Measurements from ENCODE around the gene ATP11B.

Gene ATP11B

DNA sequence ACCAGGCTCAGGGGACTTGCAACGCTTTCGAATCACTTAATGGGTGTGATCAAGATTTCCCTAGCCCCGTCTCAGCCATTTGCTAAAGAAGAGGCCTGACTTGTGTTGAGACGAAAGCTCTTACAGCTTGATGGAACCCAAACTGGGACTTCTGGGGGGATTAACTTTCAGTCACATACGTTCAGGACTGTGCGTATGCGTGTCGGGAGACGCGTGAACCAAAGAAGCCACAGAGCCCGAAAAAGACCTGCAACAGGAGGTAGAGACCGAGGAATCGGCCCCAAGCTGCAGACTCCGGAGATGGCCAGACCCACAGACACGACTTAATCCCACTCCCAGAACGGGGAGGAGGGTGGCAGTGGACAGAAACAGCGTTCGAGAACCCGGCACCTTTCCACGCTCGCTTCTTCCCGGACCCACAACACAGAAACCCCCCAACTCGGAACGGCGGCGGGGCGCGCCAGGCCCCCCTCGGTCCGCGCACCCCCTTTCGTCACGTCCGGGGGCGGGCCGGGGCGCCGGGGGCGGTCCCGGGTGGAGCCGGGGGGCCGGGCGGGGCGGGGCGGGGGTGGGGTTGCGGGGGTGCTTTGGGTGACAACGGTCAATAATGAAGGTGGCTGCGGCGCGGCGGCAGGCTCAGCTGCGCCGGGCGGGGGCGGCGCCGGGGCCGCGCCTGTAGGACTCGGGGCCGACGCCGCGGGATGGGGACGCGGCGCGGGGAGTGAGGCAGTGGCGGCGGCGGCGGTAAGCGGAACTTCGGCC lies at the start of gene ATP11B:
TSS of gene ATP11B (plus strand) at position 604 of the 762 bp plus-strand sequence. CDS start 256 bp downstream, outside the sequence.
- FAIRE-seq: peak; percentile 75

DNA sequence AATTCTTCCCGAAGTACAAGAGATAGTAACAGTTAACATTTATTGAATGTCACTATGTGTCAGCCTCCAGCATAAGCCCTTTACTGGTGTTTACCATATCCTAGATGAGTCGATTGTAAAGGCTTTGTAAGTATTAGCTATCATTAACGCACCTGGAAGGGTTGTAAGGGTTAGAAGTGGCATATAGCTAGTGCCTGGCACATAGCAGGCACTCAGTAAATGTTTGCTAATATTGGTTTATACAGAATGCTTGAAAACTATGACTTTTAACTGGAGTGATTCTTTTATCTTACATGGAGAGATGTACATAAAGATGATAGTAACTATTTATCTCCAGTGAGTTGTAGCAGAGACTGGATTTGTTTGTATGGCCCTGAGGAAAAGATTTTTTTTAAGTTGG lies 46.3 kb upstream of the ATP11B start:
- DNase-seq (ENCODE audit: extremely low spot score, insufficient read length, low read depth): no peak

More for the DNA sequence above, at the start of gene ATP11B:
- peak; percentile 76 for DNase-seq (ENCODE audit: extremely low spot score, insufficient read length, low read depth)

DNA sequence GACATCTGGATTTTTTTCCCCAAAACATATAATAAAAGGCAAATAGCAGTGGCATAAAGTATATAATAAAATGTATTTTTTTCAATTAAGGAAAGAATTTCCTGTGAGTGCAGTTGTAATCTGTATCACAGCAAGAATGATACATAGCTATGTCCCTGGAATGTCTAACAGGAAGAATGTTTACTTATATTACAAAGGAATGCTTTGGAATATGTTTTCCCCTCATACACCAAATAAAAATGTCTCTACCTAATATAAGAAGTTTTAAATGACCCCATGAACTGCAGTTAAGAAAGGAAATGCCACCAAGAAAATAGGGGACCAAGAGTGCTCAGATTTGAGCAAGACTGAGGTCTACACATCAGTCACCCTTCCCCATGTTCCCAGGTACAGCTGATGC lies 38.0 kb upstream of the ATP11B start:
- FAIRE-seq: no peak
- DNase-seq (ENCODE audit: extremely low spot score, insufficient read length, low read depth): no peak

More for the DNA sequence above, 46.3 kb upstream of the ATP11B start:
- no peak for FAIRE-seq

DNA sequence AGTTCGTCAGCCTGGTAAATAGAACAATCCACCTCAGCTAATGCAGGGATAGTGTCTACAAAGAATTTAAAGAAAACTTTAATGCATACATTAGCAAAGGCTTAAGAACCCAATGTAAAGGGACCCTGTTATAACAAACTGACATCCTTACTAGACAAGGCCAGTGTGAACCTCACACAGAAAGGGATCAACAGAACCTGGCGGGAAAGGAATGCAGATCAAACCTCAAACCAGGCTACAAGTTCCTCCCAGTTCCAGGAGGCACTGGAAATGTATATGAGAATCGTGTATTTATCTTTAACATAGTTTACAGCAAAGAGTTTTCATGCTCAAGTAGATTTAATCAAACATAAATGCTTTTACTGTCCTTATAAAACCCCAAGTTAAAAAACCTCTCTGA lies 37.6 kb upstream of the ATP11B start:
- no peak for FAIRE-seq
- no peak for DNase-seq (ENCODE audit: extremely low spot score, insufficient read length, low read depth)

DNA sequence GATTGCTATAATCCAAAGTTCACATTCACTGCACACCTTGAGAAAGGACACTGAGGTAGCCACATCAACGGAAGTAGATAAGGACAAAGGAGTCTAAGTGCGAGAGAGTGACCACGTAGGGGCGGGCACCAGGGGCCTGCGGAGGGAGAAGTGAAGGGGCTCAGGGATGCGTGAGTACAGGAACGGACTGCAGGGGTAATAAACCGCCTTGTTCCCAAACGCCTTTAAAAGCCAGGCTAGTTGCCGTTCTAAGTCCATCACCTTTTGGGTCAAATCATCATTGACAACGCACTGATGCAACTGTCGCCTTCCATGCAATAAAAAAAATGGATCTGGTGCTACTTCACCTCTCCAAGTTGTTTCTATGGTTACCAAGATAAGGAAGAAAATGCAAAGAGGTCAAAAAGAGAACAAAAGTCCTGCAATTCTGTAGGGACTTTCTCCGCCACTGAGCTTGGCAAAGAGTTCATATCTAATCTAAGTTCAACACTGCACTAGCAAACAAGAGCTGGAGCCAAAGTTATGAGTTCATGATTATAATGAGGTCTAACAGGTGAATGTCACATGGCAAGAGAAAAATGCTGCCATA lies 32.6 kb upstream of the ATP11B start:
- FAIRE-seq: peak; percentile 41

DNA sequence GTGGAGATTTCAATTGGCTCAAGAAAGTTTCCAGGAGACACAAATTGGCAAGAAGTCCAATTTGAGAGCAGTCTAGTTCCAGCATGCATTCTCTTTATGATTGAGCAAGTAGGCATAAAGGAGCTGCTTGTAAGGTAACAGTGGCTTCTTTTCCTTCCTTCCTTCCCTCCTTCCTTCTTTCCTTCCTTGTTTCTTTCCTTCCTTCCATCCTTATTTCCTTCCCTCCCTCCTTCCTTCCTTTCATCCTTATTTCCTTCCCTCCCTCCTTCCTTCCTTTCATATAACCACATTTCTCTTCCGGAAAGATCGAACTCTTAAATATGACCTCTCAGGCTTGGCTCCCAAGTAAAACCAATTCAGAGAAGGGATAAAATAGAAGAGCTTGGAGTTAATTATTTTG lies 29.4 kb upstream of the ATP11B start:
- no peak for DNase-seq (ENCODE audit: extremely low spot score, insufficient read length, low read depth)
- no peak for FAIRE-seq

More for the DNA sequence above, 32.6 kb upstream of the ATP11B start:
- DNase-seq (ENCODE audit: extremely low spot score, insufficient read length, low read depth): no peak

DNA sequence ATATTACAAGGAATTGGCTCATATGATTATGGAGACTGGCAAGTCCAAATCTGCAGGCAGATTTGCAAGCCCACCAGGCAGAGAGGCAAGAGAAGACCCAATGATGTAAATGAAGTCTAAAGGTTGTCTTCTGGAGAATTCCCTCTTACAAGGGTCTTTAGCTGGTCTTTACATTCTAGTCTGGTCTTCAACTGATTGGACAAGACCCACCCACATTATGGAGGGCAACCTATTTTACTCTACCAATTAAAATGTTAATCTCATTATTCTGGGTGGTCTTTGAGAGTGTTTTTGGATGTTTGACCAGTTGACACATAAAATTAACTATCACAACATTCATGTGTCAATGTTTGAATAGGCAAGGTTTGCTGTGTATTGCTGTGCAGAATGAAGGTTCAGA lies 28.0 kb upstream of the ATP11B start:
- FAIRE-seq (no peak), DNase-seq (ENCODE audit: extremely low spot score, insufficient read length, low read depth) (no peak)

DNA sequence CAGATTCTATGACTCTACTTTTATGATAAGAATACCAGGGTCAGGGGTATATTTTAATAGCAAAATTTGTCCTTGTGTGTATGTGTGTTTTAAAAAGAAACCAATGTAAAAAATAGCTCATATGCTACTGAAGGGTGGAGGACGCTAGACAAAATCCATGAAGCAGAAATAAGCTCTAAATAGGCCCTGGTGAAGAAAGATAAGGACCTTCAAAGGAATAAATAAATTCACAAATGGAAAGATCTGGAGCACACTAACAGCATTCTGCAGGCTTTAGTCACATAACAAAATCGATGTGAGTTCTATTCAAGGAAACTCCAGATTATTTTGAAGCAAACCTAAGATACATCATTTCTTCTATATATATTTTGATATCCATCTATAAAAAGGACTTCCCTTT lies 27.2 kb upstream of the ATP11B start:
- DNase-seq (ENCODE audit: extremely low spot score, insufficient read length, low read depth): no peak
- no peak for FAIRE-seq

DNA sequence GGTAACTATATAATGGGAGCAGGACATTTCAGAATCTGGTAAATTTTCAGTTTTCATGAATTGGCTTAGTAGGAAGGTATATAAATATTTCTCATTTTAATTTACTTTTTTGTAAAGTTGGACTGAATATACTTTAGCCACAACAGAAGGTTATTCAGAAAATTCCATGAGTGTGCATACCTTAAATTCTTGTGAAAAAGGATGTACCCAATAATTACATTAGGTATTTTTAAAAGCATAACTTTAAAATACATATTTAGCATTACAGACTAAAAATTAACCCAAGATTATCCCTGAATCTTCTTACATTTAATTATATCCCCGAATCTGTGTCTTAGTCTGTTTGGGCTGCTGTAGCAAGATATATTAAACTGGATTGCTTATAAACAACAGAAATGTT lies 24.9 kb upstream of the ATP11B start:
- FAIRE-seq: no peak
- DNase-seq (ENCODE audit: extremely low spot score, insufficient read length, low read depth): no peak

DNA sequence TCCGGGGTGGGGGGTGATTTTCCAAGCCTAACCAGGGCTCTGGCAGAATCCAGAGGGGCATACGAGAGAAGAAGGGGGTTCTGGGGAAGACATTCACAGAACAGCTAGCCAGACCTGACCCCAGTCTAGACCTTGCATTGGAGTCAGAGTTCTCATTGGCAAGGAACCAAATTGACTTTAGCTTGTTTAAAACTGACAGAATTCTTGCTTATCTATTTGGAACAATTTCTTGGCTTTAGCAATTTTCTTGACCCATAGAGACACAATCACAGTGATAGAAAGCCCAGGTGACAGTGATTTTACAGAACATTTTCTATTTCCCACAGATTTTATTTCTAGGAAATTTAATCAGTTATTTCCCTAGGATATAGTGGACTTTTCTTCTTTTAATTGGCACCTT lies 23.6 kb upstream of the ATP11B start:
- DNase-seq (ENCODE audit: extremely low spot score, insufficient read length, low read depth) (no peak), FAIRE-seq (no peak)

DNA sequence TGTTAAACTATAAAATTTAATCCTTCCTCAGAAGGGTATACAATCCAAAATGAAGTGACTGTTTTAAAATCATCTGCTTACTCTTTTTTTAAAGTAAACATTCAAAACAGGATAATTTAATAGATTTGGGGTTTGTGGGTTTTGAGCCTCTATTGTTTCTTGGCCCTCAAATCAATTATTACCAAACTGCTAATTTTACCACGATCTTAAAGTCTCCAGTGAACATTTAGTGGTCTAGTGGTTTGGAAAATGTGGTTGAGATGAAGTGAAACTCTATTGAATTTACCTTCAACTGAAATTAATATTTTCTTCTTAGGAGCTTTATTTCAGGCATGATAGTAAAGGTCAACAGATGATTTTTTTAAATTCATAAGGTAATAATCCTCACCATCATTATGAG lies 11.2 kb upstream of the ATP11B start:
- FAIRE-seq (peak; percentile 70), DNase-seq (ENCODE audit: extremely low spot score, insufficient read length, low read depth) (no peak)

DNA sequence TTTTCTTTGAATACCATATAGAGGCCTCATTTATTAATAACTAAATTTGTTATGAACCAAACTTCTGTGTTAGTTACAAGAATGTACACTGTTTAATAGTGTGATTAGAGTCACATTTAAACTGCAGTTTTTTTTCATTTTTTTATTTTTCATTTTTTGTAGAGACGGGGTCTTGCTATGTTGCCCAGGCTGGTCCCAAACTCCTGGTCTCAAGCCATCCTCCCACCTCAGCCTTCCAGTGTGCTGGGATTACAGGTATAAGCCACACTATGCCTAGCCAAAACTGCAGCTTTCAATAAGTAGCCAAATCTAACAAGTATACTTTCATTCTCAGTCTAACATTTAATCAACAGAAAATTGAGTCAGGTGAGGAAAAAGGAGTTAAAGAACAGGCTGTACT lies 10.2 kb upstream of the ATP11B start:
- FAIRE-seq (no peak), DNase-seq (ENCODE audit: extremely low spot score, insufficient read length, low read depth) (no peak)

DNA sequence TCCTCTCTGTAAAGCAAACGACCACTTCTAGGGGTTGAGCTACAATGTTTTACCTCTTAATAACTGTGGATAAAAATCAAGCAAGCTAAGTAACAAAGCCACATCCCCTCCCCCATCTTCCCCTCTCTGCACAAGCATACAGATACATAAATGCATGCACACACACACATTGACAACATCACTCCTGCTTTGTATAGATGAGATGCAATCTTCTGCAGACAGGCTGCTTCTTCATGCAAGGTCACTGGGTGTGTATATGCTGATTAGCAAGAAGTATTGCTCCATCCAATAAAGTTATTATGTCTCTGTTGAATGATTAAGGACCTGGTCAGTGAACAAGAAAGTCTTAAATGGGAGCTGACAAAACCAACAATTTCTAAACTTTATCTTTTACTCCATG lies 8.8 kb upstream of the ATP11B start:
- DNase-seq (ENCODE audit: extremely low spot score, insufficient read length, low read depth) (no peak), FAIRE-seq (no peak)

DNA sequence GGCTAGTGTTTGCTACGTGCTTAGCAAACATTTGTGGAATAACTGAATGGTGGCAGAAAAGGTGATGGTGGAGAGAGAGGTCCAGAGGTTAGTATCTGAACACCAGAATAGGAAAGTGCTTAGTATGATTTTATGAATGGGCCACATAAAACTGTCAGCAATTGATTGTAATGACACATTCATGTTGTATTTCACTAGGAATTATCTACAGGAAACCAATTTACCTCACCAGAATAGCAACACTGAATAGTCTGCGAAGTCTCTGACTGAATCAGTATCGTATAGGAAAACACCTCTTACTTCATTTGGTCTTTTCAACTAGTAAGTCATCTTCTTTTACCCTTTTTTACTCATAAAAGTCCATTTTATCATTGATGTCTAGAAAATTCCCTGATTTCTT lies 8.2 kb upstream of the ATP11B start:
- DNase-seq (ENCODE audit: extremely low spot score, insufficient read length, low read depth): no peak
- FAIRE-seq: peak; percentile 21

DNA sequence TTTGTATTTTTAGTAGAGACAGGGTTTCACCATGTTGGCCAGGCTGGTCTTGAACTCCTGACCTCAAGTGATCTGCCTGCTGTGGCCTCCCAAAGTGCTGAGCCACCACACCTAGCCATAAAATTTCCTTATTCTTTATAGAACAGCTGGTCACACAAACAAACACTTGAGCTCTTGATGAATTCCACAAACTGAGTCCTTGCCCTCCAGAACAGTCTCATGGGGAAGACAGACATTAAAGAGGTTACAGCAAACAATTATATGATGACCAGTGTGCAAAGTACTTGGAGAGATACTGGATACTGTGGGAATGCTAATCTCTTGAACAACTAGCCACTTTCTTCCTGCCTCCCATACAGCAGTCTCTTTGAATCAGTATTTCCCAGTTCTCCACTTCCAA lies 7.5 kb upstream of the ATP11B start:
- FAIRE-seq: no peak

DNA sequence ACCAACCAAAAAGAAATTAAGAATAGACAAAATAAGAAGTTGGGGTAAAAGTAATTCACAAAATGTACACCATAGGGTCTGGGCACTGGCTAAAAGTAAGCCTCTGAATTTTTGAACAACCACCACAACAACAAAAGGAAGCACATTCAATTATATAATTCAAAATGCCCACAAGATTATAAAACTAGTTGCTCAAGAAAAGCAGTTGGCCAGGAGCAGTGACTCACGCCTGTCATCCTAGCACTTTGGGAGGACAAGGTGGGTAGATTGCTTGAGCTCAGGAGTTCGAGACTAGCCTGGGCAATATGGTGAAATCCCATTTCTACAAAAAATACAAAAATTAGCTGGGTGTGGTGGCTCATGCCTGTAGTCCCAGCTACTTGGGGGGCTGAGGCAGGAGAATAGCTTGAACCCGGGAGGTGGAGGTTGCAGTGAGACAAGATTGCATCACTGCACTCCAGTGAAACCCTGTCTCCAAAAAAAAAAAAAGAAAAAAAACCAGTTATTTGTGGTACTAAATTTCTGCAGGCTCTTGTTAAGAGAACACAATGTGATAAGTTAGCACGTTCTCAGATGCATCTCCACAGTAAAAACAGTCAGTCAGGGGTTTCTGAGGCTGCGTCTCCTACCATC lies 6.6 kb upstream of the ATP11B start:
- no peak for FAIRE-seq
- no peak for DNase-seq (ENCODE audit: extremely low spot score, insufficient read length, low read depth)

More for the DNA sequence above, 7.5 kb upstream of the ATP11B start:
- no peak for DNase-seq (ENCODE audit: extremely low spot score, insufficient read length, low read depth)

DNA sequence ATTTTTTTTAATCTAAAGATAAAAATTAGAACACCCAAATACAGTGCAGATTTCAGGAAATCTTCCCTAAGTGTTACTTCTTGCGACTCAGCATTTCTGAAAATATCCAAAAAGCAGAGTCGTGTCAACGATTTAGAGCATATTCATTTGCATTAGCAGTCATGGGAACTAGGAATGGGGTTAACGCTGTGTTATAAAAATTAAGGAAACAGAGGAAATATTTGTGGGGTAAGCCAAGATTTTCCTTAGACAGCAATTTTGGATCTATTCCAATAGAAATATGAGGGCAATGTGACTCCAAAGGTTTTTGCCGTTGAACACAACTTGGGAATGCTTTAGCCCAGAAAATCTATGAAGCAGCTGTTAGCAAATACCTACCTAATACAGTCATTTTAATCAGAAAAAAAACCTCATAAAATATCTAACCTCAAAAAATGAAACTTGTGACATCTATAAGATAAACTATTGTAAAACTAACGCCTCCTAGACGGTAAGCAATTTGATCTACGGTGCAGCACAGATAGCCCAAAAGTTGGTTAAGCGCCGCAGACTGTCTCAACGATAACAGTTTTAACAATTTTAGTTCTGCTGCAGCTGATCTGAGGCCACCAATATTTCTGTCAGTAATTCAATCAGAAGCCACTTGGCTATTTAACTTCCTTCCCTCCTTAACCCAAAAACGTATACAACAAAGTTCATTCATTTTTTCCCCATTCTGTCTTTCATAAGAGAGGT lies 5.8 kb upstream of the ATP11B start:
- DNase-seq (ENCODE audit: extremely low spot score, insufficient read length, low read depth) (no peak), FAIRE-seq (no peak)

DNA sequence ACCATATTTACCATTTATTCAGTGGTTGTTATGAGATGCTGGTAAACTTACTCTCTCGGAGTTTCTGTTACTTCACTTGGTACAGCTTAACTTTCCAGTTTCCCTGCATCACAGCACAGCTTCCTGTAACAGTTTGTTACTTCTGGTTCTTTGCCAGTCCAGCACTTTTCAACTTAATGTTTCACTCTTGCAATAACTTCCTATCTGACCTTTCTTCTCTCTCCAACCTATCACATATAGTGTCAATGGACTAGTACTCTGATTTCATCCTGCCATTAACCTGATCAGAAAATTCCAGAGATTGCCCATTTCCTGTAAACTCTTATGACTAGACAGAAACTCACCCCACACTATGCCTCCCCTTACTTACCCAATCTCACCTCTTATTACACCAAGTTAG lies 3.9 kb upstream of the ATP11B start:
- FAIRE-seq: peak; percentile 78
- no peak for DNase-seq (ENCODE audit: extremely low spot score, insufficient read length, low read depth)

DNA sequence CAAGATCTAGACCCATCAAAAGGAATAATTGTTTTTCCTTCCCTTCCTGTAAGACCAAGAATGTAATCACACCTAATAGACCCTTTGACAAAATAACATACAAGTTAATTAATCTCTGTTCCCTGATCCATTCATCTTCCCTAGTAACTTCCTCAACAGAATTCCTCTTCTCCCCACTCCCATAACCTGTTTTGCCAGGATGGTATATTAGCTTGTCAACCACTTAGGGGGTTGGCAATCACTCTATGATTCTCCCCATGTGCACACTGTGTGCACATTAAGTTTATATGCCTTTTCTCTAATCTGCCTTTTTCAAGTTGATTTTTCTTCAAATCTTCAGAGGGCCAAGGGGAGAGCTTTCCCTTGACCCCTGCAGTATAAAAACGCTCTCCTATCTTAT lies 2.7 kb upstream of the ATP11B start:
- FAIRE-seq (no peak), DNase-seq (ENCODE audit: extremely low spot score, insufficient read length, low read depth) (no peak)

DNA sequence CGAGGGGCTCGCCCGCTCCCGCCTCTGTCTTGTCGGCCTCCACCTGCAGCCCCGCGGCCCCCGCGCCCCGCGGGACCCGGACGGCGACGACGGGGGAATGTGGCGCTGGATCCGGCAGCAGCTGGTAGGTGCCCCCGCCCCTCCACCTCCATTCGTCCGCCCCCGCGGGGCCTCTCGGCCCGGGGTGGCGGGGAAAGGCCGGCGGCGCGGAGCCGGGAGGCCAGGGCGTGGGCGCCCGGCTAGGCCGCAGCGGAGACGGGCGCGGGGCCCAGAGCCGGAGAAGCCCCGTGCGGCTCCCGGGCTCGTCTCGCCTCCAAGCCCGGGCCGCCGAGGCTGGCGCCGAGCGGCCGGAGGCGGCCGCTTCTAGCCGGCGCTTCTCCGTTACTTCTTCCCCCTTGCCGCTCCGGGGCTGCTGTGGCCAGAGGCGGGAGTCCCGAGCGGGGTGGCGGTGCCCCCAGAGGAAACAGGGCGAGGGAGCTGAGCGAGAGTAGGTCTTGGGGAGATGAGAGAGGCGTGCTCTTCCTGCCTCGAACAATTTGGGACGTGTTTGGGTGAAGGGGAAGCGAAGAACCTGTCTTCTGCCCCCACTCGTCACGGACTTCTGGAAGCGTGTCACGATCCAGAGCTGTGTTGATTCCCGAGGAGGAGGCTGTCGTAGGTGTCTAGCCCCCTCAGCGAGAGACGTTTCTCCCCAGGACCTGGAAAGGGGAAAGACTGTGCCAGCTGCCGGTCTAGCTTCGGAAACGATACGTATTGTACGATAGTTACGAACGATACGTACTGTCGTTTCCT lies 555 bp downstream of the ATP11B start:
- FAIRE-seq (peak; percentile 67), DNase-seq (ENCODE audit: extremely low spot score, insufficient read length, low read depth) (no peak)

All from GM18507 (cell line).